Mammary microvascular endothelial cell (primary cell): ENCODE results near the gene SEPSECS. TPM values are rescaled to one million over a fixed set of nuclear protein-coding genes. Genes with fewer than 3 reads are reported as not detected.

Experiments used
- total RNA-seq: library from RNA; depleted of rRNA; stranded (reverse); fragments of >200 nt; gene quantifications from 2 replicates; pipeline ENCODE4 v1.2.3, GENCODE V29; 2015

The SEPSECS gene
- 4.0 and 4.1 TPM in 2 replicates for total RNA-seq

GRCh38 chr4:25159837-25160713, at the start of gene SEPSECS:
SEPSECS (minus strand) TSS chr4:25160449; CDS start chr4:25160369, 80 bp downstream.

Other genes with a start within 250 kb of the SEPSECS start
- gene CCDC149, start 247.4 kb downstream of the SEPSECS start, total RNA-seq, result 3.9 and 6.0 TPM in 2 replicates
- not detected in 2 replicates for gene LGI2, start 129.5 kb downstream of the SEPSECS start, total RNA-seq
- gene PI4K2B, start 73.6 kb upstream of the SEPSECS start, total RNA-seq, result 25.6 and 25.9 TPM in 2 replicates
- gene ZCCHC4, start 152.3 kb upstream of the SEPSECS start, total RNA-seq, result 7.1 and 7.7 TPM in 2 replicates
- 12.1 and 17.9 TPM in 2 replicates for gene ANAPC4, start 216.8 kb upstream of the SEPSECS start, total RNA-seq